ENCODE data around the gene CALD1.

The CALD1 gene

DNA sequence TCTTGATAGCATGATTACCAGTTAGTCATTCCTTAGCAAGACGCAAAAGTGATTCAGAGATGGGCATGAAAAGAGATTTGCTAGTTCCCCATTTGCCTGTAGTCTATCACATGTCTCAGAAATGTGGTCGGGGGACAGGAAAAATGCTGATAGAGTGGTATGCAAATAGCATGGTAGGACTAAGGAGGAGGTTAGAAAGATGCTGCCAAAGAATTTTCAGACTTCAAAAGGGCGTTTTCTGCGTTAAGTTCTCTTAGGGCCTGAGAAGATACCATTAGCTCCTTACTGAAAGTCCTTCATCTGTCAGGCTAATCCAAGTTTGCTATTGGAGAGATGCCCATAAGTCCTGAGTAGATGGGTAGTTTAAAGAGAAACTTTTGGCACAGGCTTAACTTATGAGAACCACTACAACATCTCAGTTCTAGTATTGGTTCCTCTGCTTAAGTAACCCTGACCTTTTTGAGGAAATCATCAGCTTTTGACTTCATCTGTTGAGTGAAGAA, 2.7 kb downstream of the CALD1 start:
- Histone ChIP-seq H3K4me3 (ENCODE audit: low read length) (peak overlapping the region; percentile 68), H3K27ac (ENCODE audit: low read depth, low read length) (peak overlapping the region; percentile 96), H3K4me1 (ENCODE audit: control insufficient read depth, insufficient read depth, low read length) (peaks cover 43% of the 10 kb centered on the region), H3K27me3 (ENCODE audit: control insufficient read depth, insufficient read depth, low read length) (no peaks in the 10 kb centered on the region), H3K36me3 (ENCODE audit: control insufficient read depth, insufficient read depth, low read length) (no peaks in the 10 kb centered on the region), H3K9ac (ENCODE audit: low read length) (no peak overlapping the region)

DNA sequence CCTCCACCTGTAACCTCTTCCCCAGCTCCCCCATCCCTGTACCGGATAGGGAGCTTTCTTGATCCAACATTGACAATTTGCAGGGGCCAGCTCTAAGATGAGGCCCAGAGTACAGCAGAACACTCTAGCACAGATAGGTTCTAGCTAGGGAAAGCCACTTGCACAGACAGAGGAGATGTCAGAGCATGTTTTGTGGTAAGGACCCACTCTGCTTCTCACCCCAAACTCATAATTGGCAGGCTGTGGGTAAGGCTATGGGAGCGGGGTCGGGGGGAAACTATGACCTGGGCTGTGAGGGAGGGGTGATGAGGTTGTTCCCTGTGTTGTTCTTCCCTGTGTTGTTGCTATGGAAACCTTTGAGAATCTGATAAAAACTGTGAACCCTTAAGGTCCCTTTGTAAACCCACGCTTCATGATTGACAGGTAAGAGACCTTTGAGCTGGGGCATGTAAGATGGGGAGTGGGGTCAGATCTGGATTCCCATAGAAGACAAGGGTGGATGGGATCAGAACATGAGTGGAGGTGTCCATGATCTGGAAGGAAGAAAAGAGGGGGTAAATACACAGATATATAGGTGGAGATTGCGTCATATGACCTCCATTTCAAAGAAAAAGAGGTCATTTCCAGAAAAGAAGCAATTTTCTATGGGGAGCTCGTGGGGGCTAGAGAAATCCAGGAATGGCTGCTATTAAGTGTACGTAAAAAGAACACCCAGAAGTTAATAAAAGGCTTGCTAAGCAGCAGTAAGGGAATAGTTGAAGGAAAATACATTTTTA, 4.0 kb downstream of the CALD1 start:
- Histone ChIP-seq H3K36me3 (ENCODE audit: control insufficient read depth, insufficient read depth, low read length) (no peaks in the 10 kb centered on the region), H3K4me3 (ENCODE audit: low read length) (peak overlapping the region; percentile 68), H3K9ac (ENCODE audit: low read length) (no peak overlapping the region), H3K4me1 (ENCODE audit: control insufficient read depth, insufficient read depth, low read length) (peaks cover 37% of the 10 kb centered on the region), H3K27me3 (ENCODE audit: control insufficient read depth, insufficient read depth, low read length) (no peaks in the 10 kb centered on the region), H3K27ac (ENCODE audit: low read depth, low read length) (peak overlapping the region; percentile 96)

DNA sequence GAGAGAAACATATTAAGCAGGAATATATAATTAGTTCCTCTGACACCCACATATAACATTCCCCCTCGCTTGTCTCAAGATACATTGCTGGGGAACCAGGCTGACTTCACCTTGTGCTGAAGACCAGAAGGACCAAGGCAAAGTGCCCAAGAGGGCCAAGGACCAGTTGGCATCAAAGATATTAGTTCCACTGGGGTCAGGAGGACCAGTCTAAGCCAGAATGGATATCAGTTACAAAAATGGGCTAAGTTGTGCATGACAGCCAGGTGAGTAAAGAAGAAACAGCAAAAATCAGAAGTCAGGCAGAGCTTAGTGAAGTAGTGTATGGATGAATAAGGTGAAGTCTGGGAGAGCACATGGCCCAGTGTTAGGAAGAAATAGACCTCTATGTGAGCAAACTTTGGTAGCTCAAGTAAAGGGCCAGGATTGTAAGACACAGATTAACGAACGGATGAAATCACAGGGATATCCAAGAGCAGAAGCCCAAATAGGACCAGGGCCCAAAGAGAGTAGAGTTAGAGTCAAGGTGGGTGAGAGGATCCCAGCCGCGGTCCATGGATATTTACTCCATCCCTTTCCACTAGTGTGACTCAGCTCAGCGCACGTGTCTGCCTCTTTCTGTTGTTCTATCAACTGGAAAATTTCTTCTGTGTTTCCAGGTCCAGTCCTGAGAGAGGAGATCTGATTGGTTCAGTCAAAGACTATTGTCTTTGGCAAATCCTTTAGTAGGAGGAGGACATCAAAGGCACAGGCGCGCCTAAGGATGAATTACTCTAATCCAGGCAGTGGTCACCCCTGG, 5.0 kb downstream of the CALD1 start:
- Histone ChIP-seq H3K36me3 (ENCODE audit: control insufficient read depth, insufficient read depth, low read length) (no peaks in the 10 kb centered on the region), H3K4me1 (ENCODE audit: control insufficient read depth, insufficient read depth, low read length) (peaks cover 37% of the 10 kb centered on the region), H3K27ac (ENCODE audit: low read depth, low read length) (peak overlapping the region; percentile 96), H3K9ac (ENCODE audit: low read length) (no peak overlapping the region), H3K27me3 (ENCODE audit: control insufficient read depth, insufficient read depth, low read length) (no peaks in the 10 kb centered on the region), H3K4me3 (ENCODE audit: low read length) (peak overlapping the region; percentile 29)

DNA sequence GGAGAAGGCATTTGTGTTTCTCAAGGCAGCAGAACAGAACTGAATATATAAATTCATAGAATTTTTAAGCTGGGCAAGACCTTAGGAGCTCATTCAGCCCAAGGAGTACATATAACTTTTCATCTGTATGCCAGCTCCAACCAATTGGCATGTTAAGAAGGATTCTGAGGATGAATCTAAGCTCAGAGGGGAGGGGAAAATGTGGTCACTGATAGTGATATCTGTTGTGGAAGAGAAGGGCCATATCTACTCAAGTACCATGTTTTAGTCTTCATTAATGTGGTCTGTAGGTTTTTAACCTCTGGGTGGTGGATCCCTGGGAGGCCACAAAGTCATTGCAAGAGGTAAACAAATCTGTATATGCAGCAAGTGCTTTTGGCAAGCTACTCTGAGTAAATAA, 6.4 kb downstream of the CALD1 start:
- H3K36me3 ChIP-seq (ENCODE audit: control insufficient read depth, insufficient read depth, low read length) = no peaks in the 10 kb centered on the region
- peak overlapping the region; percentile 96 for H3K27ac ChIP-seq (ENCODE audit: low read depth, low read length)
- no peak overlapping the region for H3K4me3 ChIP-seq (ENCODE audit: low read length)
- H3K4me1 ChIP-seq (ENCODE audit: control insufficient read depth, insufficient read depth, low read length) = peaks cover 49% of the 10 kb centered on the region
- H3K9ac ChIP-seq (ENCODE audit: low read length) = no peak overlapping the region
- no peaks in the 10 kb centered on the region for H3K27me3 ChIP-seq (ENCODE audit: control insufficient read depth, insufficient read depth, low read length)

DNA sequence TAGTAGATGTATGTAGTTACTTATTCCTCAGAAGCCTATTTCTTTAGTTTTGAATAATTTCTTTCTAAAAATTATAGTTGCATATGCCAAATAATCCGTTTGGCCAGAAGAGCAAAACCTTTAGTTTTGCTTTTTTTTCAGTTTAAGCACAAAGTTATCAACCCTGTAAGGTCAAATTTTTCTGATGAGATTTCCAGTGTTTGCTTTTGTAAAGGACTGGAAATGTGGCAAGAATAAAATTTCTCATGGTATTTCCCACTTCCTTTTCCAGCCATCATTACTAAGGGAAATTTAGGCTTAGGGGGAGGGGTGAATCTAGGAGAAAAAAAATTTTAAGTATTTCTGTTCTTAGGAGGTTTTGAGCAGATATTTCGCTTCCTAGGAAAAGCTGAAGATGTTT, 7.6 kb downstream of the CALD1 start:
- no peaks in the 10 kb centered on the region for H3K36me3 ChIP-seq (ENCODE audit: control insufficient read depth, insufficient read depth, low read length)
- H3K9ac ChIP-seq (ENCODE audit: low read length) = no peak overlapping the region
- peak overlapping the region; percentile 24 for H3K4me3 ChIP-seq (ENCODE audit: low read length)
- H3K27me3 ChIP-seq (ENCODE audit: control insufficient read depth, insufficient read depth, low read length) = no peaks in the 10 kb centered on the region
- H3K27ac ChIP-seq (ENCODE audit: low read depth, low read length) = peak overlapping the region; percentile 96
- peaks cover 52% of the 10 kb centered on the region for H3K4me1 ChIP-seq (ENCODE audit: control insufficient read depth, insufficient read depth, low read length)

DNA sequence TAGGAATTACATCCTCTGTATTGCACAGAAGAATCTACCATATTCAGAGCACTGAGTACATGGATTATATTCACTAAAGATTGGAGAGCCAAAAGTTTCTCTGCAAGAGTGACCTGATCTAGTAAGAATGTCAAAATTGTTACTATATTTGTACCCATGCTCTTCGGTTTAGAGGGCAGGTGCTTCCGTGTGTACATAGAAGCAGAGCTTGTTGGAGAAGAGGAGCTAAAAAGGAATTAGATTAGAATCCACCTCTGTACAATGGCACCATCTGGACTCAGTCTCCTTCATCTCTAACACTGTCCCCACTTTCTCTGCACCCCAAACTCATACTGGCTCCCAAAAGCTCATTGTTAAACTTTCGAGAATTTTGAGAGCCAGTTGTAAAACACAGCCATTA, 8.3 kb downstream of the CALD1 start:
- H3K9ac ChIP-seq (ENCODE audit: low read length) = no peak overlapping the region
- H3K36me3 ChIP-seq (ENCODE audit: control insufficient read depth, insufficient read depth, low read length) = peaks cover 2% of the 10 kb centered on the region
- no peaks in the 10 kb centered on the region for H3K27me3 ChIP-seq (ENCODE audit: control insufficient read depth, insufficient read depth, low read length)
- H3K4me3 ChIP-seq (ENCODE audit: low read length) = peak overlapping the region; percentile 24
- H3K27ac ChIP-seq (ENCODE audit: low read depth, low read length) = peak overlapping the region; percentile 96
- peaks cover 56% of the 10 kb centered on the region for H3K4me1 ChIP-seq (ENCODE audit: control insufficient read depth, insufficient read depth, low read length)

DNA sequence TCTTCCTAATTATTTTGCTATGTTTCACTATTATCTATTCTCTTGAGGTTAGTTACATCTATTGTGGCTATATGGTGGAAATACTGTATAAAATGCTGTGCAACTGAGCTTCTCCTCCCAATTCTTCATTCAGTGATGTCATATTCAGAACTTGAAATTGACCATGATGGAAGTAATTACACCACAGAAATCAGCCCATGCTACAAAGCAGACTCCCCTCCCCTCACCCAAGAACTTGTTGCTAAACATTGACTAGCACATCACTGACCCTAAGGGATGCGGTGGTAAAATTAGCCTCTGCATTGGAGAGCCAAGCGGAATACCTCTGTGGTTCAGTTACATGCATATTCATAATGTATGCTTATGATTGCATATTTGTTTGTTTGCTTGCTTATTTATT, 8.8 kb downstream of the CALD1 start:
- Histone ChIP-seq H3K27ac (ENCODE audit: low read depth, low read length) (peak overlapping the region; percentile 96), H3K4me1 (ENCODE audit: control insufficient read depth, insufficient read depth, low read length) (peaks cover 60% of the 10 kb centered on the region), H3K4me3 (ENCODE audit: low read length) (peak overlapping the region; percentile 19), H3K36me3 (ENCODE audit: control insufficient read depth, insufficient read depth, low read length) (peaks cover 2% of the 10 kb centered on the region), H3K27me3 (ENCODE audit: control insufficient read depth, insufficient read depth, low read length) (no peaks in the 10 kb centered on the region), H3K9ac (ENCODE audit: low read length) (no peak overlapping the region)

DNA sequence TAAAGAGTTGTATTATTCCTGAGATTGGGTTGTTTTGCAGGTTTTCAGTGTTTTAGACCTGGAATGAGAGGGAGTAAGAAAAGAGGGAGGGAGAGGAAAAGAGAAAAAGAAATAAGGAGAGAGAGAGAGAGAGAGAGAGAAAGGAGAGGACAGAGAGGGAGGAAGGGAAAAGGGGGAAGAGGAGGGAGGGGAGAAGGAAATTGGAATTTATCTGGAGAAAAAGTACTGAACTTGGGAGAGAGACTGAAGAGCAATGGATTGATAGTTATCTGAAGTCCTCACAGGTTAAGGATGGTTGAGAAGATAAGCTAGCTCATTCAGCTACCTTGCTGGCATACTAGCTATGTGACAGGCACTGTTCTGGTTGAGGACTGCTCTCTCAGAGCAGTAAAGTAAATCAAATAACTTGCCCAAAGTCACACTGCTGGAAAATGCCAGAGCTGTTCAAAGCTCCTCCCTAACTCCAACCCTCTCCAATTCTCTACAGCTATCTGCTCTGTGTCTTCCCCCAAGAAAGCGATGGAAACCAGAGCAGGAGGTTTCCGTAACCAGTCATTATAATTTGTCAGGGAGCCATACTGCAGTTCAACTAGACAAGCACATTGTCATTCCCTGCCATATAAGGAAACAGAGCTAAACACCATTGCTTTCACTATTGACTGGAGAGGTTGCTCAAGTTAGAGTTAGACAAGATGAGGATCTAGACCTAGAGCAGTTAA, 10.7 kb downstream of the CALD1 start:
- peaks cover 56% of the 10 kb centered on the region for H3K4me1 ChIP-seq (ENCODE audit: control insufficient read depth, insufficient read depth, low read length)
- H3K27me3 ChIP-seq (ENCODE audit: control insufficient read depth, insufficient read depth, low read length) = no peaks in the 10 kb centered on the region
- H3K36me3 ChIP-seq (ENCODE audit: control insufficient read depth, insufficient read depth, low read length) = peaks cover 2% of the 10 kb centered on the region
- H3K27ac ChIP-seq (ENCODE audit: low read depth, low read length) = peak overlapping the region; percentile 96
- no peak overlapping the region for H3K4me3 ChIP-seq (ENCODE audit: low read length)
- no peak overlapping the region for H3K9ac ChIP-seq (ENCODE audit: low read length)

DNA sequence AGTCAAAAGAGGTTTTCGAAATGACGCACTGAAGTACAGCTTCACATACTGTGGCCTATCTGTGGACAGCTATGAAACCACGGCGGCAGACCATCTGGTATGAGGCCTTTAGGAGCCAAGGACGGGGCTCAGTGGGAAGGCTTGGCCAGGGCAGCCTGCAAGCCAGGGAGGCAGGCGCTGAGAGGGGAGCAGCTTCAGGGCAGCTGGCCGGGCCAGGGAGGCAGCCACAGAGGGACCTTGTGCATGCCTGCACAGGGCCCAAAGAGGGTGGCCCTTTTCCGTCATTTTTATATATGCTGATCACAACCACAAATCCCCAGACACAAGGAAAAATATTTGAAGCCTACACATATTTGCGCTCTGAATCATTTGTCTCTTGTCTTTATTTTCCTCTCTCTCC, 13.5 kb downstream of the CALD1 start:
- H3K36me3 ChIP-seq (ENCODE audit: control insufficient read depth, insufficient read depth, low read length) = peaks cover 2% of the 10 kb centered on the region

DNA sequence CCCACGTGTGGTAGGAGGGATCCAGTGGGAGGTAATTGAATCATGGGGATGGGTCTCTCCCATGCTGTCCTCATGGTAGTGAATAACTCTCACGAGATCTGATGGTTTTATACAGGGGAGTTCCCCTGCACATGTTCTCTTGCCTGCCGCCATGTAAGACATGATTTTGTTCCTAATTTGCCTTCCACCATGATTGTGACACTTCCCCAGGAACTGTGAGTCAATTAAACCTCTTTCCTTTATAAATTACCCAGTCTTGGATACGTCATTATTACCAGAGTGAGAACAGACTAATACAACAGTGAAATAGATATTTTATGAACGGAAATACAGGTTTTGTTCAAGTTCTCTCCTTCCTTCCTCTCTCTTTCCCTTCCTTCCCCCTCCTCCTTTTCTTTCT, 15.8 kb downstream of the CALD1 start:
- H3K4me1 ChIP-seq (ENCODE audit: control insufficient read depth, insufficient read depth, low read length) = peaks cover 38% of the 10 kb centered on the region
- H3K36me3 ChIP-seq (ENCODE audit: control insufficient read depth, insufficient read depth, low read length) = peaks cover 2% of the 10 kb centered on the region
- H3K27ac ChIP-seq (ENCODE audit: low read depth, low read length) = peak overlapping the region; percentile 38
- no peak overlapping the region for H3K4me3 ChIP-seq (ENCODE audit: low read length)
- H3K9ac ChIP-seq (ENCODE audit: low read length) = no peak overlapping the region
- H3K27me3 ChIP-seq (ENCODE audit: control insufficient read depth, insufficient read depth, low read length) = no peaks in the 10 kb centered on the region

More for the DNA sequence above, 13.5 kb downstream of the CALD1 start:
- H3K9ac ChIP-seq (ENCODE audit: low read length) = no peak overlapping the region
- H3K27me3 ChIP-seq (ENCODE audit: control insufficient read depth, insufficient read depth, low read length) = no peaks in the 10 kb centered on the region
- H3K4me1 ChIP-seq (ENCODE audit: control insufficient read depth, insufficient read depth, low read length) = peaks cover 37% of the 10 kb centered on the region
- peak overlapping the region; percentile 96 for H3K27ac ChIP-seq (ENCODE audit: low read depth, low read length)
- no peak overlapping the region for H3K4me3 ChIP-seq (ENCODE audit: low read length)

DNA sequence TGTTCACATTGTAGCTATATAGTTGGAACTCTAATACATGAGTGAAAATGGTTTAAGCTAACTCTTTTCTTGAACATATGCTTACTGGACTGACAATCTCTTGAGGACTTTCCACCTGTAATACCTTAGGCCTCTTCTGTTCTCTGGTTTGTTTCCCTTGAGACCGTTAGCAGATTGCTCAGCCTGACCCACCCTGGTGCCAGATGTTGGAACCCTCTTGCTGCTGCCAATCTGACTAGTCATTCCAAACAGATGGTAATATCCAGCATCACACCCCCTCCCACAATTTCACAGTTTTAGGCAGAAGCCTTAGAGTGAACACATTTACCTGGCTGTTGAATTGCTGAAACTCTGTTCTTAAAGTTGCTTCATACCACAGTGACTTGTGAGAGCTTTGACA, 18.7 kb downstream of the CALD1 start:
- Histone ChIP-seq H3K4me3 (ENCODE audit: low read length) (no peak overlapping the region), H3K4me1 (ENCODE audit: control insufficient read depth, insufficient read depth, low read length) (peaks cover 26% of the 10 kb centered on the region), H3K36me3 (ENCODE audit: control insufficient read depth, insufficient read depth, low read length) (no peaks in the 10 kb centered on the region), H3K27me3 (ENCODE audit: control insufficient read depth, insufficient read depth, low read length) (no peaks in the 10 kb centered on the region), H3K9ac (ENCODE audit: low read length) (no peak overlapping the region), H3K27ac (ENCODE audit: low read depth, low read length) (peak overlapping the region; percentile 69)

DNA sequence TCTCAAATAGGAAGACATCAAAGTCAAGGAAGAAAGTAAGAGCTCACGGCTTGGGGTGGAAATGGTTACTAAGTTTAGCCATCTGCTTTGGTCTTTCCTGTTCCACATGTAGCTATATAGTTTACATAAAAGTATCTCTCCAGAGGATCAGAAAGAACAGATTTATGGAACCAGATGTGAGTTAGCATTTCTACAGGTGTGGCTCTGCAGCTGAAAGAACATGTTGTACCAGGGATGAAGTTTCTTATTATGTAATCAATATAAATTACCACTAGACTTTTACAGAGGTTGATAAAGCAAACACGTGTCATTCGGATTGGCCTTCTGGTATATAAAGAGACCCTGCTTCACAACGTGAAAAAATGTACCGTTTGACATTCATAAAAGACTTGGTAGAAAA, 19.9 kb downstream of the CALD1 start:
- peaks cover 21% of the 10 kb centered on the region for H3K4me1 ChIP-seq (ENCODE audit: control insufficient read depth, insufficient read depth, low read length)
- H3K27me3 ChIP-seq (ENCODE audit: control insufficient read depth, insufficient read depth, low read length) = no peaks in the 10 kb centered on the region
- no peak overlapping the region for H3K4me3 ChIP-seq (ENCODE audit: low read length)
- H3K36me3 ChIP-seq (ENCODE audit: control insufficient read depth, insufficient read depth, low read length) = no peaks in the 10 kb centered on the region
- no peak overlapping the region for H3K9ac ChIP-seq (ENCODE audit: low read length)
- peak overlapping the region; percentile 69 for H3K27ac ChIP-seq (ENCODE audit: low read depth, low read length)
